GM19099 (cell line): ENCODE measurements around the gene PLA2G2C.

ENCODE experiments used
- POLR2A ChIP-seq: IDR thresholded peaks from 3 replicates; pipeline ENCODE4 v1.6.1; 2011; ENCODE audit warnings: low read depth; ENCODE audit not compliant: insufficient read length; ENCODE audit errors: extremely low read depth

Gene PLA2G2C

DNA sequence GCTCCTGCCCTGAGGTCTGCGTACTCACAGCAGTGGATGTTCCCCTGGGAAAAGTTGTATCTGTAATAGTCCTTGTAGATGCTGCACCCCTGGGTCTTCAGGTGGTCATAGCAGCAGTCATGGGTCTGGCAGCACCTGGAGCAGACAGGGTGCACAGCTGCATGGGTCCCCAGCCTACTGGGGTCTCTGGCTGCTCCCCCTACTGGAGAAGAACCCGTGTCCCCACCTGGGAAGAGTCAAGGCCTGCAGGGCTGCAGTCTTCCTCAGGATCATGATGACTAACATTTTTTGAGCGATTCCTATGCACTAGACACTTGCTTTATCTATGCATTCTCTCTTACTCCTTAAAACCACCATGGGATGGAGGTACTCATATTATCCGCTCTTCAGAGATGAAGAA is 70.8 kb downstream of the PLA2G2C start:
- TF ChIP-seq POLR2A, result no peak

DNA sequence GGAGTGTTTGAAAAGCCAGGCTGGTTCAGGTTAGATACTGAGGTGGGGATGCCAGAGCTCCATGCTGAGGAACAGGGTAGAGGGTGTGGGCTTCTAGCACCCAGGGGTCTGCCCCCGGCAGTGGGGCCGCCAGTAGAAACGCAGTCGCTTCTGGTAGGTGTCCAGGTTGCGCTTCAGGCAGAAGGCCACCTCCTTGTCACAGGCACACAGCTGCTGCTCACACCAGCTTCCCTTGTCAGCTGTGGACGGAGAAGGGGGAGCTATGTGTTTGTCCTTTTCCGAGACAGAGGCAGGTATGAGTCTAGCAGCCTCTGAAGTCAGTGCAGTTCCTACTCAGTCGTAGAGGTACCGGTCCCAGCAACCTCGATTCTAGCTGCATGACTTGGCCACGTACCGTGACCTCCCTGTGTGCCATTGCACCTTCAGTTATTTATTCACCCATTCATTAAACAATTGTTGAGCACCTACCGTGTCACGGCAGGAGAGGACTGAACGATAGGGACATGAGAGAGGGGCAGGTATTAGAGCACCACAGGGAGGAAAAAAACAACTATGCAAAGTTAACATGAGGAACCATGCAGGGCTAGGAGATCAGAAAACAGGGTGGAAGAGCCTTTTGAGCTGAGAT is 72.2 kb downstream of the PLA2G2C start:
- no peak for TF ChIP-seq POLR2A
